ENCODE data around the gene HRH1. TPM values are rescaled to one million over a fixed set of nuclear protein-coding genes. Genes with fewer than 3 reads are reported as not detected.
A peak's percentile ranks its signal among the peaks of the same experiment; 100 is the strongest.

HRH1 gene
- polyA plus RNA-seq, 3 donors: 0.08 to 0.24 TPM; not detected in 1

- Mint-ChIP-seq H3K27me3 (ENCODE audit: low read depth in 3 of 3) (peaks cover 0 to 3% (median 0%) of the 10 kb centered on the region in 3 donors), H3K36me3 (peaks cover 42 to 52% of the 10 kb centered on the region in 2 donors), H3K9me3 (peaks cover 0 to 2% (median 0%) of the 10 kb centered on the region in 7 donors), H3K4me3 (no peak overlapping the region), H3K4me1 (peaks cover 13% of the 10 kb centered on the region), H3K27ac (no peak overlapping the region)
- H3K27ac ChIP-seq (ENCODE audit: low read depth in 1 of 2, low read length in 2 of 2): no peak overlapping the region
- no peak overlapping the region for H3K9ac ChIP-seq (ENCODE audit: insufficient read depth, low read length, poor library complexity, severe bottlenecking)
- no peaks in the 10 kb centered on the region for H3K27me3 ChIP-seq (ENCODE audit: control insufficient read depth in 2 of 2, insufficient read depth in 2 of 2, low read length in 2 of 2)
- H3K4me3 ChIP-seq (replicated peaks in 1 of 3; ENCODE audit: low read depth in 2 of 3, low read length in 3 of 3): no peak overlapping the region
- H2AFZ ChIP-seq (ENCODE audit: insufficient read depth, low read depth, low read length, poor library complexity, severe bottlenecking): no peak overlapping the region
- TF ChIP-seq, protein P1, sequence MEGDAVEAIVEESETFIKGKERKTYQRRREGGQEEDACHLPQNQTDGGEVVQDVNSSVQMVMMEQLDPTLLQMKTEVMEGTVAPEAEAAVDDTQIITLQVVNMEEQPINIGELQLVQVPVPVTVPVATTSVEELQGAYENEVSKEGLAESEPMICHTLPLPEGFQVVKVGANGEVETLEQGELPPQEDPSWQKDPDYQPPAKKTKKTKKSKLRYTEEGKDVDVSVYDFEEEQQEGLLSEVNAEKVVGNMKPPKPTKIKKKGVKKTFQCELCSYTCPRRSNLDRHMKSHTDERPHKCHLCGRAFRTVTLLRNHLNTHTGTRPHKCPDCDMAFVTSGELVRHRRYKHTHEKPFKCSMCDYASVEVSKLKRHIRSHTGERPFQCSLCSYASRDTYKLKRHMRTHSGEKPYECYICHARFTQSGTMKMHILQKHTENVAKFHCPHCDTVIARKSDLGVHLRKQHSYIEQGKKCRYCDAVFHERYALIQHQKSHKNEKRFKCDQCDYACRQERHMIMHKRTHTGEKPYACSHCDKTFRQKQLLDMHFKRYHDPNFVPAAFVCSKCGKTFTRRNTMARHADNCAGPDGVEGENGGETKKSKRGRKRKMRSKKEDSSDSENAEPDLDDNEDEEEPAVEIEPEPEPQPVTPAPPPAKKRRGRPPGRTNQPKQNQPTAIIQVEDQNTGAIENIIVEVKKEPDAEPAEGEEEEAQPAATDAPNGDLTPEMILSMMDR (IDR thresholded peaks at IDR 0.05): no peak
- peaks cover 3 to 49% of the 10 kb centered on the region in 2 donors for H3K36me3 ChIP-seq (replicated peaks in 1 of 2; ENCODE audit: control insufficient read depth in 1 of 2, insufficient read depth in 2 of 2, low read length in 2 of 2)
- 97% methylated on average over 4 of the region's 6 CpGs for WGBS (ENCODE audit: insufficient coverage)
- no peaks in the 10 kb centered on the region for H4K20me1 ChIP-seq (ENCODE audit: insufficient read depth, low read length)
- H3K4me2 ChIP-seq (replicated peaks; ENCODE audit: extremely low read depth, low read length, poor library complexity, severe bottlenecking): no peak overlapping the region
- no peaks in the 10 kb centered on the region for H3K9me3 ChIP-seq (replicated peaks in 1 of 2; ENCODE audit: control insufficient read depth in 1 of 2, insufficient read depth in 1 of 2, low read length in 2 of 2)
- H3K4me1 ChIP-seq (ENCODE audit: control insufficient read depth in 1 of 2, insufficient read depth in 2 of 2, low read length in 2 of 2): peaks cover 9 to 10% of the 10 kb centered on the region in 2 donors
- no peak for DNase-seq
- H3K79me2 ChIP-seq (ENCODE audit: insufficient read depth, low read length): no peaks in the 10 kb centered on the region
- intact Hi-C loops (cut with micrococcal nuclease): no loop called here
These were observed 58.5 kb downstream of the HRH1 start for GRCh38 chr3:11212784-11213183.

DNA sequence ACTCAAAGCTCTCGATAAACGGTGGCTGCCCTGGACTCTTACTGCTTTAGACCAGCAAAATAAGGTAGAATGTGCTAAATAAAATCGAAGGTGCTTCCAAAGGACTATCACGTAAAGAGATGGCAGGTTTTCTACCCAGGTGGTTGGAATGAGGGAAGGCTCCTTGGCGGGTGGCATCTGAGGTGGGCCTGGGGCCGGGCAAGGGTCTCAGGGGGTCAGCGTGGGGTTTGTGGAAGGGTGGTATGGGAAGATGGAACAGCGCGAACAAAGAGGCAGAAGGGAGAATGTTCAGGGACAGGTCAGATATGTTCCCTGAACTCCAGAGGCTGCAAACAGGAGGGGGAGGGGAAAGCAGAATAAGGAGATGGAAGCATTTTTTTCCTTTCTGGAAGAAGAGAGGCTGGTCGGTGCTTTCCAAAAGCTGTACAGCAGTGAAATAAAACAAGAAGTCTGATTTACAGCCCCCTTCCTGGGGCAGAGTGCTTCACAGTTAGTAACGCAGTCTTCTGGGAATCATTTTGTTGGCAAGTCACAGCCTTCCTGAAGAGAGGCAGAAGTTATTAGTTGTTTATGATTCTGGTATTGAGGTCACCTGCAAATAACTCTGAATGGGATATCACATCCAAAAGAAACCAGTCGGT, 59.6 kb downstream of the HRH1 start:
- 84% methylated on average over 10 of the region's 12 CpGs for WGBS (ENCODE audit: insufficient coverage)
- Mint-ChIP-seq H3K4me3 (no peak overlapping the region), H3K9me3 (peaks cover 0 to 2% (median 0%) of the 10 kb centered on the region in 7 donors), H3K4me1 (peaks cover 13% of the 10 kb centered on the region), H3K36me3 (peaks cover 39 to 41% of the 10 kb centered on the region in 2 donors), H3K27me3 (ENCODE audit: low read depth in 3 of 3) (peaks cover 0 to 2% (median 0%) of the 10 kb centered on the region in 3 donors), H3K27ac (peak overlapping the region in 1 of 7 donors; percentile 64)
- Histone ChIP-seq H3K27me3 (ENCODE audit: control insufficient read depth in 2 of 2, insufficient read depth in 2 of 2, low read length in 2 of 2) (no peaks in the 10 kb centered on the region), H3K4me3 (replicated peaks in 1 of 3; ENCODE audit: low read depth in 2 of 3, low read length in 3 of 3) (no peak overlapping the region), H4K20me1 (ENCODE audit: insufficient read depth, low read length) (no peaks in the 10 kb centered on the region), H3K27ac (ENCODE audit: low read depth in 1 of 2, low read length in 2 of 2) (no peak overlapping the region), H3K79me2 (ENCODE audit: insufficient read depth, low read length) (no peaks in the 10 kb centered on the region), H3K36me3 (replicated peaks in 1 of 2; ENCODE audit: control insufficient read depth in 1 of 2, insufficient read depth in 2 of 2, low read length in 2 of 2) (peaks cover 3 to 45% of the 10 kb centered on the region in 2 donors), H3K9ac (ENCODE audit: insufficient read depth, low read length, poor library complexity, severe bottlenecking) (no peak overlapping the region), H2AFZ (ENCODE audit: insufficient read depth, low read depth, low read length, poor library complexity, severe bottlenecking) (no peak overlapping the region), H3K4me2 (replicated peaks; ENCODE audit: extremely low read depth, low read length, poor library complexity, severe bottlenecking) (no peak overlapping the region), H3K4me1 (ENCODE audit: control insufficient read depth in 1 of 2, insufficient read depth in 2 of 2, low read length in 2 of 2) (peaks cover 10 to 12% of the 10 kb centered on the region in 2 donors), H3K9me3 (replicated peaks in 1 of 2; ENCODE audit: control insufficient read depth in 1 of 2, insufficient read depth in 1 of 2, low read length in 2 of 2) (no peaks in the 10 kb centered on the region)
- intact Hi-C loops (cut with micrococcal nuclease): no loop called here
- TF ChIP-seq, protein P1 (IDR thresholded peaks at IDR 0.05): no peak
- no peak for DNase-seq

Measured in CD14-positive monocyte (primary cell).